GM12878 (cell line): Measurements from ENCODE around the gene NFKBIZ.

Source experiments
- ASH2L ChIP-seq: fragments of 300-600, 200-600 bp; sonication (generic); IDR thresholded peaks from 2 replicates; pipeline ENCODE4 v1.6.1; 2017; ENCODE audit warnings: low read depth, mild to moderate bottlenecking, borderline replicate concordance
- BRCA1 ChIP-seq: IDR thresholded peaks from 2 replicates; pipeline ENCODE4 v1.6.1; 2011; ENCODE audit warnings: low read depth, low read length, improper control_type of control experiment
- DPF2 ChIP-seq: fragments of 450-650 bp; IDR thresholded peaks from 2 replicates; pipeline ENCODE4 v1.6.1; 2017; ENCODE audit warnings: mild to moderate bottlenecking
- NFYB ChIP-seq: IDR thresholded peaks from 2 replicates; pipeline ENCODE4 v1.6.1; 2011; ENCODE audit warnings: low read depth, mild to moderate bottlenecking, low read length, improper control_type of control experiment, moderate library complexity; ENCODE audit not compliant: insufficient read depth
- NR2C2 ChIP-seq: IDR thresholded peaks from 2 replicates; pipeline ENCODE4 v1.6.1; 2011; ENCODE audit warnings: borderline replicate concordance, low read depth; ENCODE audit not compliant: control insufficient read depth, insufficient read length
- TF ChIP-seq, protein P1 (sequence below): IDR thresholded peaks from 2 replicates; pipeline ENCODE4 v1.6.1; 2011; ENCODE audit warnings: borderline replicate concordance, low read depth, mild to moderate bottlenecking, moderate library complexity, mixed read lengths, low read length; ENCODE audit not compliant: insufficient read depth; ENCODE audit errors: extremely low read length
- TF ChIP-seq, protein P2 (sequence below): fragments of 450-650 bp; IDR thresholded peaks from 2 replicates; pipeline ENCODE4 v1.6.1; 2016; ENCODE audit warnings: mild to moderate bottlenecking

DNA sequence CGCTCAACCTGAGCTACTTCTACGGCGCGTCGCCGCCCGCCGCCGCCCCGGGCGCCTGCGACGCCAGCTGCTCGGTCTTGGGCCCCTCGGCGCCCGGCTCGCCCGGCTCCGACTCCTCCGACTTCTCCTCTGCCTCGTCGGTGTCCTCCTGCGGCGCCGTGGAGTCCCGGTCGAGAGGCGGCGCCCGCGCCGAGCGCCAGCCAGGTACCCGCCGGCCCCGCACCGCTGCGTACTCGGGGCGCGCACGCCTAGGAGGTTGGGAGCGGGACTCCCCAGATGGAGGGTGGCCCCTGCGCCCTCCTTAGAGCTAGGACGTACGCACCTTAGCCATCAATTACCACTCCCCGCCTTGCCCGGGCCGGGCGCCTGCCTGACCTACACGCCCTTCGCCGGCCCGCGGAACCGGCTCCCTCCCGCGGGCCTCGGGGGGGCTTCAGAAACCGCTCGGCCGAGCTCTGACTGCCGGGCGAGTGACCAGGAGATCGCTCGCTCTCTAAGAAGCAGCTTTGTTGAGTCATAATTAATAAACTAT, 466 bp downstream of the NFKBIZ start:
- no peak for TF ChIP-seq NFYB
- TF ChIP-seq, protein P1, sequence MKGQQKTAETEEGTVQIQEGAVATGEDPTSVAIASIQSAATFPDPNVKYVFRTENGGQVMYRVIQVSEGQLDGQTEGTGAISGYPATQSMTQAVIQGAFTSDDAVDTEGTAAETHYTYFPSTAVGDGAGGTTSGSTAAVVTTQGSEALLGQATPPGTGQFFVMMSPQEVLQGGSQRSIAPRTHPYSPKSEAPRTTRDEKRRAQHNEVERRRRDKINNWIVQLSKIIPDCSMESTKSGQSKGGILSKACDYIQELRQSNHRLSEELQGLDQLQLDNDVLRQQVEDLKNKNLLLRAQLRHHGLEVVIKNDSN = no peak
- no peak for TF ChIP-seq ASH2L
- TF ChIP-seq, protein P2, sequence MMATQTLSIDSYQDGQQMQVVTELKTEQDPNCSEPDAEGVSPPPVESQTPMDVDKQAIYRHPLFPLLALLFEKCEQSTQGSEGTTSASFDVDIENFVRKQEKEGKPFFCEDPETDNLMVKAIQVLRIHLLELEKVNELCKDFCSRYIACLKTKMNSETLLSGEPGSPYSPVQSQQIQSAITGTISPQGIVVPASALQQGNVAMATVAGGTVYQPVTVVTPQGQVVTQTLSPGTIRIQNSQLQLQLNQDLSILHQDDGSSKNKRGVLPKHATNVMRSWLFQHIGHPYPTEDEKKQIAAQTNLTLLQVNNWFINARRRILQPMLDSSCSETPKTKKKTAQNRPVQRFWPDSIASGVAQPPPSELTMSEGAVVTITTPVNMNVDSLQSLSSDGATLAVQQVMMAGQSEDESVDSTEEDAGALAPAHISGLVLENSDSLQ = no peak
- no peak for TF ChIP-seq BRCA1
- TF ChIP-seq DPF2 = peak; percentile 64
- no peak for TF ChIP-seq NR2C2
